Loucy (cell line): ENCODE results near the gene BCAS4.

Source experiments
- CTCF ChIP-seq: fragments of 200-600 bp; sonication (generic); conservative IDR thresholded peaks from 2 replicates; pipeline ENCODE4 v1.5.1; 2014; ENCODE audit warnings: mild to moderate bottlenecking, antibody characterized with exemption, low read length
- EZH2phosphoT487 ChIP-seq: fragments of 200-600 bp; IDR thresholded peaks from 2 replicates; pipeline ENCODE4 v1.6.1; 2018; ENCODE audit warnings: antibody characterized with exemption, mild to moderate bottlenecking, moderate library complexity, borderline replicate concordance

- TF ChIP-seq CTCF = no peak
- no peak for TF ChIP-seq EZH2phosphoT487
Observed at GRCh38 chr20:50817776-50818172, 22.9 kb downstream of the BCAS4 start.
